Activated CD4-positive, alpha-beta memory T cell treated with anti-CD3 and anti-CD28 coated beads for 36 hours (primary cell): ENCODE measurements around the gene WNT7A. TPM values are rescaled to one million over a fixed set of nuclear protein-coding genes. Genes with fewer than 3 reads are reported as not detected.

Source experiments
- CTCF ChIA-PET: fragments of 350-600 bp; sonication (Branson Sonifier 250); formaldehyde crosslinking; loops from one replicate; lab custom pipeline; 2021; ENCODE audit warnings: antibody characterized with exemption, inconsistent platforms; lab: Charles Lee
- POLR2A ChIA-PET: fragments of 350-600 bp; sonication (Branson Sonifier 250); formaldehyde crosslinking; loops from one replicate; lab custom pipeline; 2021; ENCODE audit warnings: antibody characterized with exemption; lab: Charles Lee
- DNase-seq: peaks from one replicate; pipeline ENCODE4 v3.0.0-alpha.2; 2020
- H3K27ac Mint-ChIP-seq: one replicate; pipeline ENCODE4 v1.8.0; 2021; ENCODE audit warnings: mixed read lengths
- H3K27me3 Mint-ChIP-seq: one replicate; pipeline ENCODE4 v1.8.0; 2021; ENCODE audit warnings: mixed read lengths
- H3K36me3 Mint-ChIP-seq: one replicate; pipeline ENCODE4 v1.8.0; 2021; ENCODE audit warnings: mixed read lengths
- H3K4me1 Mint-ChIP-seq: one replicate; pipeline ENCODE4 v1.8.0; 2021; ENCODE audit warnings: low read depth, mixed read lengths
- H3K4me3 Mint-ChIP-seq: one replicate; pipeline ENCODE4 v1.8.0; 2021; ENCODE audit warnings: mild to moderate bottlenecking, mixed read lengths
- H3K9me3 Mint-ChIP-seq: one replicate; pipeline ENCODE4 v1.8.0; 2021; ENCODE audit warnings: mixed read lengths
- intact Hi-C: fragments of 100-400 bp; cut with micrococcal nuclease; formaldehyde crosslinking; loops from one replicate; pipeline ENCODE4 v1.15.1; 2023
- total RNA-seq, 2 experiments: library from RNA; stranded (reverse); gene quantifications; one replicate each; pipeline ENCODE4 v1.2.3, GENCODE V29; 2021

Gene WNT7A
- total RNA-seq, 2 experiments from 2014 or later, result 0.29 to 0.33 TPM

DNA sequence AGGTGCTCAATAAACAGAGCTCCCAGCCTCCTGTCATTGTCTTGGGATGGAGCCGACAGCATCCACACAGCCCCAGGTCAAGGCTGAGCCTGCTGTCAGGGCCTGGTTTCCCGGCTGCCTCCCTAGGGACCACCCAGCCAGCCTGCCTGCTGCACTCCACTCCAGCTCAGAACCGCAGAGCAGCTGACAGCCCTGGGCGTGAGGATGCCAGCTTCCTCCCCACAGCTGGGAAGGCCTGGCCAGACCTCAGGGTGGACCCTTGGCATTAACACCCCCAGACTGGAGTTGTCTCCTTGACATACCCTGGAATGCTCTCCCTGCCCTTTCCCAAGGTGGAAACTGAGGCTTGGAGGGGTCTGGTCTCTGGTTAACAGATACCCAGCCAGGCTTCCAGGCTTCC lies 112.0 kb downstream of the WNT7A start:
- H3K4me3 Mint-ChIP-seq, result no peak overlapping the region
- no peaks in the 10 kb centered on the region for H3K36me3 Mint-ChIP-seq
- ChIA-PET CTCF (no interaction called here), POLR2A (no interaction called here)
- intact Hi-C loops, result no loop called here
- no peak overlapping the region for H3K27ac Mint-ChIP-seq
- DNase-seq, result no peak
- H3K9me3 Mint-ChIP-seq, result peaks cover 4% of the 10 kb centered on the region
- H3K27me3 Mint-ChIP-seq, result no peaks in the 10 kb centered on the region
- H3K4me1 Mint-ChIP-seq, result no peaks in the 10 kb centered on the region

DNA sequence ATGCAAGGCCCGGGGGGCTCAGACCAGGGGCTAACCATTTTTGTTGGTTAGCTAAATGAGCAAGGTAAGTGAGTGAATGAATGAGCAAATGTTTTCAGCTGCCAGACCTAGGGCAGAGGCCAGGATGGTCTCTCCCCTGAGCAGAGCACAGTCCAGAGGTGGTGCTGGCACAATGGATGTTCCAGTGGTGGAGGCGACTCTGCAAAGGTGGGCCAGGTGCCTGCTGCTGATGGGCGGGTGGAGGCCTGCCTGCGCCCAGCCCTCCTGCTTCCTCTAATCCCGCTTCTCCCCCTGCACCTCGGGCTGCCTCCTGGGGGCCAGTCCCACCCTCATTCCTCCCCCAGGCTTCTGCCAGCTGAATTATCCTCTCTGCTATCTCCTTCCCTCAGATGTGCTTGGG lies 112.8 kb downstream of the WNT7A start:
- CTCF ChIA-PET, result no interaction called here
- Mint-ChIP-seq H3K27me3 (no peaks in the 10 kb centered on the region), H3K4me1 (no peaks in the 10 kb centered on the region), H3K36me3 (no peaks in the 10 kb centered on the region), H3K9me3 (peaks cover 10% of the 10 kb centered on the region), H3K27ac (no peak overlapping the region), H3K4me3 (no peak overlapping the region)
- POLR2A ChIA-PET, result no interaction called here
- no peak for DNase-seq
- intact Hi-C loops, result no loop called here

Other genes with a start within 250 kb of the WNT7A start
- gene CHCHD4, start 244.8 kb upstream of the WNT7A start, total RNA-seq, result 10 to 100 TPM; 17.5 to 19.2 TPM
- gene TMEM43, start 245.0 kb upstream of the WNT7A start, total RNA-seq, result 10 to 100 TPM; 31.0 to 32.4 TPM